GM18861 (cell line): Measurements from ENCODE around the gene HIRIP3.
"Not testable (repeated sequence)": the region's sequence is repeated elsewhere in the genome, so short reads cannot be mapped to it uniquely, and the experiment has no call there.

ENCODE experiments used
- ATAC-seq: cut with Tn5 transposase; IDR thresholded peaks from one replicate; pipeline ENCODE4 v1.9.1; 2021; ENCODE audit not compliant: unreplicated experiment

The HIRIP3 gene

GRCh38 chr16:30017277-30017656 is 21.9 kb upstream of the HIRIP3 start:
- no peak for ATAC-seq

GRCh38 chr16:30016555-30017276 is 21.3 kb upstream of the HIRIP3 start:
- ATAC-seq, result no peak

GRCh38 chr16:30015450-30015849 is 20.0 kb upstream of the HIRIP3 start:
- ATAC-seq, result not testable (repeated sequence)

- ATAC-seq, result not testable (repeated sequence)
Measured at GRCh38 chr16:30012598-30012997, 17.2 kb upstream of the HIRIP3 start.

GRCh38 chr16:30011714-30012504 is 16.5 kb upstream of the HIRIP3 start:
- ATAC-seq, result no peak

- no peak for ATAC-seq
Measured at GRCh38 chr16:30010844-30011713, 15.7 kb upstream of the HIRIP3 start, which contains the start of gene DOC2A. Gene DOC2A, minus strand, starts transcription at chr16:30011027. Its CDS starts 805 bp downstream, at chr16:30010222.

GRCh38 chr16:30009990-30010843 is 14.8 kb upstream of the HIRIP3 start:
- ATAC-seq, result no peak

- ATAC-seq, result no peak
Measured at GRCh38 chr16:30009085-30009862, 13.9 kb upstream of the HIRIP3 start.

GRCh38 chr16:30007378-30007895 is 12.0 kb upstream of the HIRIP3 start:
- ATAC-seq, result no peak

GRCh38 chr16:30006659-30007377 is 11.4 kb upstream of the HIRIP3 start:
- no peak for ATAC-seq

GRCh38 chr16:30006095-30006473 is 10.7 kb upstream of the HIRIP3 start:
- ATAC-seq, result no peak

GRCh38 chr16:30005341-30006094 is 10.1 kb upstream of the HIRIP3 start:
- ATAC-seq, result no peak

- no peak for ATAC-seq
Measured at GRCh38 chr16:30004811-30005242, 9.4 kb upstream of the HIRIP3 start.

GRCh38 chr16:30004424-30004776 is 9.0 kb upstream of the HIRIP3 start:
- no peak for ATAC-seq

GRCh38 chr16:30003670-30004423 is 8.4 kb upstream of the HIRIP3 start:
- no peak for ATAC-seq

GRCh38 chr16:30002614-30003346 is 7.4 kb upstream of the HIRIP3 start:
- ATAC-seq, result no peak
